GM18507 (cell line): ENCODE measurements around the gene DECR2.
A peak's percentile ranks its signal among the peaks of the same experiment; 100 is the strongest.
"Not testable (repeated sequence)": the region's sequence is repeated elsewhere in the genome, so short reads cannot be mapped to it uniquely, and the experiment has no call there.

Experiments used
- DNase-seq: peaks from one replicate; pipeline ENCODE4 v3.0.0; 2011; ENCODE audit warnings: low read depth; ENCODE audit not compliant: insufficient read length; ENCODE audit errors: extremely low spot score
- FAIRE-seq: peaks from 2 replicates; lab custom pipeline; 2011; peaks lifted over from hg19 to GRCh38; lab: Jason Lieb, UNC

The DECR2 gene

DNA sequence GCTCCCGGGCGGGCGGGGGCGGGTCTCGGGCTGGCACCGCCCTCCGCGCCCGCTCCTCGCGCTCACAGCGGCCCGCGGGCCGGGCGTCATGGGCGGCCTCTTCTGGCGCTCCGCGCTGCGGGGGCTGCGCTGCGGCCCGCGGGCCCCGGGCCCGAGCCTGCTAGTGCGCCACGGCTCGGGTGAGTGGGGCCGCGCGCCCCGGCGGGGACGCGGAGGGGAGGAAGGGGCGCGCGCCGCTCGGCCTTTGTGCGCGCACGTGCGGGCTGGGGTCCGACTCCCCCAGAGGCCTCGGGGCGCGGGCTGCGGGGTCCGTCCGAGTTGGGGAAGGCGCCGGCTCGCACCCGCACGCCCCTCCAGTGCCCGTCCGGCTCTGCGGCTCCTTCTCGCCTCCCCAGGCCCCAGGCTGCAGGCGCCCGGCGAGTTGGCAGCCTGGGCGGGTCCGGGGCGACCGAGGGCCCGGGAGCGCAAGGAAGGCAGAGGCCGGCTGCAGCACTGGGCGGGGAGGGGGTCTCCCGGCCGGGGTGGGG lies 4.5 kb upstream of the DECR2 start, which contains the start of gene NME4:
NME4 (plus strand) TSS at position 65 of the 527 bp plus-strand sequence; CDS start at position 89, 24 bp downstream.
- FAIRE-seq (no peak), DNase-seq (no peak)

DNA sequence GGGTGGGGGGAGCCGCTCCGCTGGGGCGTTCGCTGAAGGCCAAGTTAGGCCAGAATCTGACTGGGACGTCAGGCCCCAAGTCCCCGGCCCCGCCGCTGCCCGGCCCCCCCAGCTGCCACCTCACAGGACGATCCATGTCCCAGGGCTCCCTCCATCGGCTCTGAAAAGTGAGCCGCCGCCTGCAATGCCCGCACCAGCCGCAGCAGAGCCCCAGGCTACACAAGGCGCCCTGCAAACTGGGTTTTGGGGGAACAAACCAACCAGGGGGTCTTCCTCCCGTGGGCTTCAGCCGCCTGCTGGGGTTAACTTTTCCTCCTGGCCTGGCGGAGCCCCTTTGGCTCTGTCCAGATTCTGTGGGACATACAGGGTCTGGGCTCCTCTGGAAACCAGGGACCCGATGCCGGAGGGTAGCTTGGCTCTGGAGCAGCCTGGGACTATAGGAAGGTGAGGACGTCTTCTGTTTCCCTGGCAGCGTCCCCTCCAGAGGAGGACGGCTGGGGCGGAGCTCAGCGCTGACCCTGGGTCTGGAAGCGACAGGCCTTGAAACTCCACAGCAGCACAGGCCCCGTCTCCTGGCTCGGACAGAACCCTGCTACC lies 3.9 kb upstream of the DECR2 start:
- DNase-seq (no peak), FAIRE-seq (no peak)

DNA sequence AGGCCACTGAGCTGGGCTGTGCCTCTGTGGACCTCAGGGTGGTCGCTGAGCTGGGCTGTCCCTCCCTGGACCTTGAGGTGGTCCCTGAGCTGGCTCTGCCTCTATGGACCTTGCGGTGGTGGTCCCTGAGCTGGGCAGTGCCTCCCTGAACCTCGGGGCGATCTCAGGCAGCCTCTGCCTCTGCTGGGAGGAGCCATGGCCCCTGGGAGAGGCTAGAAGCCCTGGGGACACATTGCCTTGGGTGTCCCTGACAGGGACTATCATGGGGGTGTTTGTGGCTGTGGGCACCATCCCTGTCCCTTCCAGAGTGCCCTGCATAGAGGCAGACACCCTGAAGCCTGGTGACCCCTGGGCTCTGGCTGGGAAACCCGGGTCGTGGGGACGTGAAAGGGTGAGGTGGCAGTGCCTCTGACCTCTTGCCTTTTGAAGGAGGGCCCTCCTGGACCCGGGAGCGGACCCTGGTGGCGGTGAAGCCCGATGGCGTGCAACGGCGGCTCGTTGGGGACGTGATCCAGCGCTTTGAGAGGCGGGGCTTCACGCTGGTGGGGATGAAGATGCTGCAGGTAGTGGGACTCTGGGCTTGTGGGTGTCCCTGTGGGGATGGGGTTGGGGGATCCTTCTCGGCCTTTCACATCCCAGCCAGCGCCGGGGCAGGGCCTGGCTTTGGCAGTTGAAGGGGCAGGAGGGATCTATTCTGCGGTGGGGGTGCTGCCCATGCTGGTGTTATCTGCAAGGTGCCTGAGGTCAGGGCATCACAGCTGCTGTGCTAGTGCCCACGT lies 2.9 kb upstream of the DECR2 start:
- DNase-seq, result no peak
- FAIRE-seq, result no peak

DNA sequence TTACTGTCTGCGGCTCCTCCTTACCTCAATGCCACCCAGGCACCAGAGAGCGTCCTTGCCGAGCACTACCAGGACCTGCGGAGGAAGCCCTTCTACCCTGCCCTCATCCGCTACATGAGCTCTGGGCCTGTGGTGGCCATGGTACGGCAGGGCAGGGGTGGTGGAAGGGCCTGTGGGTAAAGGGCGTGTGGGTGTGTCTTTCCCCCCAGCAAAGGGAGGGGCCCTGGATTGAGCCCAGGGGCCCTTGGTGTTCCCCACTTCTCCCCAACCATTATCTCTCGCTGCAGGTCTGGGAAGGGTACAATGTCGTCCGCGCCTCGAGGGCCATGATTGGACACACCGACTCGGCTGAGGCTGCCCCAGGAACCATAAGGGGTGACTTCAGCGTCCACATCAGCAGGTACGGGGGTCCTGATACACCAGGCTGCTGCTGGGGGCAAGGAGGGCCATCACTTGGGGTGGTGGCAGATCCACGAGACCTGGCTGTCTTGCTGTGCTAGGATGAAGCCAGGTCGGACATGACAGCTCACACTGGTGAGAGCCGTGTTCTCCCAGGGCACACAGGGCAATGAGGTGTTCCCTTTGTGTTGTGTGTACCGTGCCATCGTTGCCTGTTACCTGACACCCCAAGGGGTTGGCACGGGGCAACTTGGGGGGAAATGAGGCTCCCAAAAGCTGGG lies 2.2 kb upstream of the DECR2 start:
- FAIRE-seq (no peak), DNase-seq (no peak)

DNA sequence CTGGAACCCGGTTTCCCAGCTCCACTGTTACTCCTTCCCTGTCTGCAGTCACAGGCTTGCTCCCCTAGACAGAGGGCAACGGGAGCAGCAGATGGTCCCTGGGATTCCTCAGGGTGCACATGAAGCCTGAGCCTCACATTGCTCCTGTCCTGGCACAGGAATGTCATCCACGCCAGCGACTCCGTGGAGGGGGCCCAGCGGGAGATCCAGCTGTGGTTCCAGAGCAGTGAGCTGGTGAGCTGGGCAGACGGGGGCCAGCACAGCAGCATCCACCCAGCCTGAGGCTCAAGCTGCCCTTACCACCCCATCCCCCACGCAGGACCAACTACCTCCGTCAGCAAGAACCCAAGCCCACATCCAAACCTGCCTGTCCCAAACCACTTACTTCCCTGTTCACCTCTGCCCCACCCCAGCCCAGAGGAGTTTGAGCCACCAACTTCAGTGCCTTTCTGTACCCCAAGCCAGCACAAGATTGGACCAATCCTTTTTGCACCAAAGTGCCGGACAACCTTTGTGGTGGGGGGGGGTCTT lies 1.6 kb upstream of the DECR2 start:
- no peak for FAIRE-seq
- no peak for DNase-seq

DNA sequence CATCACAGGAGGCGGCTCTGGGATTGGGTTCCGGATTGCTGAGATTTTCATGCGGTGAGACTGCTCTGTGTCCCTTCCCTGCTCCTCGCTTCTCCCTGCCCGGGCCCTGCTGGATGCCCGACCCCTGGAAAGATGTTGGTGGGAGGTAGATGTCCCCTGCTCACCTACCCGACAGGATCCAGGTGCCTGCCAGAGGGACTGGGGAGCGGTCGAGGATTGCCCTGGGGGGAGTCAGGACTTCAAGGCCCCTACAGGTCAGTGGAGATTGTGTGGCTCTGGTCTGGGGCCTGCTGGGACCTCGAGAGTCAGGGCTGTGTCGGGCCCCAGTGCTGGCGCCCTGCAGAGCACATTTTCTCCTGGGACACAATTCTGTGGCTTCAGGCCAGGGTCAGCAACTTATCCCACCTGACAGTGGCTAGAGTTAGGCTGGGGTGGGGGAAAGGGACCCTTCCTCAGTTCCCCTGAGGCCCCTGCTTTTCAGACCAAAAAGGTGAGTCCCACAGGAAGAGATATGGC lies 3.3 kb downstream of the DECR2 start:
- FAIRE-seq (no peak), DNase-seq (no peak)

DNA sequence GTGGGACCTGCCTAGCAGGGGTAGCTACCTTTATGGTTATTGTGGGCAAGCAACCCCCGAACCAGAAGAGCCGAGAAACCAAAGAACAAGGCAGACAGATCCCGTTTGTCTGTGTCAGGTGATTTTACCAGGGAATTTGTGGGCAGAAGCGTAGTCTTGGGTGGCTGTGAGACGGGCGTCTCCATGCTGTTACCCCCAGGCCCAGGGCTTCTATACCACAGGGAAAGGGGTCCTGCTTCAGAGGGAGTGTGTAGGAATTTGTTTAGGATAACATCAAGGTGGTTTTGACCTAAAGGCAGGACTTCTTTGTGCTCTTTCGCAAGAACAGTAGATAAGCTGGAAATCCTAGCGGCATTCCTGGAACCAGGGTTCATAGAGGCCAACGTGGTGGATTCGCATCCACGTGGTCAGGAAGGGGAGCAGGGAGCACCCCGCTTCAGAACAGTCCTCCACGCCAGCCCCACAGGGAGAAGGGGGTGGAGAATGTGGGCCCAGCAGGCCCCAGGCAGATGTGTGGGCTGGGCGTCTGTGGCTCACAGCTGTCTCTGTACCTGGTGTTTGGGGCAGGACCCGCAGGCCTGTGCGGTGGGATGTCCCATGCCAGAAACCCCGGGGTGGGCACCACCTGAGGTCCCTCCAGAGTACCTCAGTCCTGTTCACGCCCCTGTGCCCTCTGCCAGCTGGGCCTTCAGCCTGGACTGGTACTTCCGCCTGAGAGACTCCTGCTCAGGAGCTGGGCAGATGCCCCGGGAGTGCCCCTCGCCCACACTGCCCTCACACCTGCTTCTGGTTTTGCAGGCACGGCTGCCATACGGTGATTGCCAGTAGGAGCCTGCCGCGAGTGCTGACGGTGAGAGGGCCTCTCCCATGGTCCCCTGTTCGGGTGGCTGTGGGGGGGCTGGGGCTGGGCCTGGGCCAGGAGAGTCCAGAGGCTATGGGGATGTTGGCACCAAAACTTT lies 4.1 kb downstream of the DECR2 start:
- no peak for DNase-seq
- no peak for FAIRE-seq

DNA sequence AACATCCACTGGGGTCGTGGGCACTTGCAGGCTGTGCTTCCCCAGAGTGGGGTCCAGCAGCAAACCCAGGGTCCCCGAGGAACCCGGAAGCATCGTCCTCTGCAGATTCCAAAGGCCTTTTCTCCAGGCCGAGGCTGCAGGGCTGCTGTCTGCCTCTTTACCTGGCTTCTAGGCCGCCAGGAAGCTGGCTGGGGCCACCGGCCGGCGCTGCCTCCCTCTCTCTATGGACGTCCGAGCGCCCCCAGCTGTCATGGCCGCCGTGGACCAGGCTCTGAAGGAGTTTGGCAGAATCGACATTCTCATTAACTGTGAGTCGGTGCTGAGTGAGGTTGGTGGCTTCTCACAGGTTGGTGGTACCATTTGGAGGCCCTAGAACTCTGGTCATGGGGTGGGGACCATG lies 5.6 kb downstream of the DECR2 start:
- no peak for FAIRE-seq

DNA sequence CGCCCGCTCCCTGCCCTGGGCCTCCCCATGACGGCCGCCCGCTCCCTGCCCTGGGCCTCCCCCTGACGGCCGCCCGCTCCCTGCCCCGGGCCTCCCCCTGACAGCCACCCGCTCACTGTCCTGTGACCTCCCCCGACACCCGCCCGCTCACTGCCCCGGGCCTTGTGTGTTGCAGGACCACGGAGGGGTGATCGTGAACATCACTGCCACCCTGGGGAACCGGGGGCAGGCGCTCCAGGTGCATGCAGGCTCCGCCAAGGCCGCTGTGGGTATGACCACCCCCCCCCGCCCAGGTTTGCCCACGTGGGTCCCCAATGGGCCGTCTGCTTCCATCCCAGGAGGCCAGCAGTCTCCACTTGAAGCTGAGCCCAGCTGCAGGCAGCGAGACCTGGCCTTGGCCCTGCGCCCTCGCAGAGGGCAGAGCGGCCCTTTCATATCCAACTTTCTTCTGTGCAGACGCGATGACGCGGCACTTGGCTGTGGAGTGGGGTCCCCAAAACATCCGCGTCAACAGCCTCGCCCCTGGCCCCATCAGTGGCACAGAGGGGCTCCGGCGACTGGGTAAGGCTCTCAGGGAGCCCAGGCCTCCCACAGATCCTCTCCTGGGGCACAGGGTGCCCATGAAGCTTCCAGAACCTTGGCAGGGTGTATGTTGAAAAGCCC lies 9.0 kb downstream of the DECR2 start:
- FAIRE-seq (no peak), DNase-seq (no peak)

More for the DNA sequence above, 5.6 kb downstream of the DECR2 start:
- no peak for DNase-seq

DNA sequence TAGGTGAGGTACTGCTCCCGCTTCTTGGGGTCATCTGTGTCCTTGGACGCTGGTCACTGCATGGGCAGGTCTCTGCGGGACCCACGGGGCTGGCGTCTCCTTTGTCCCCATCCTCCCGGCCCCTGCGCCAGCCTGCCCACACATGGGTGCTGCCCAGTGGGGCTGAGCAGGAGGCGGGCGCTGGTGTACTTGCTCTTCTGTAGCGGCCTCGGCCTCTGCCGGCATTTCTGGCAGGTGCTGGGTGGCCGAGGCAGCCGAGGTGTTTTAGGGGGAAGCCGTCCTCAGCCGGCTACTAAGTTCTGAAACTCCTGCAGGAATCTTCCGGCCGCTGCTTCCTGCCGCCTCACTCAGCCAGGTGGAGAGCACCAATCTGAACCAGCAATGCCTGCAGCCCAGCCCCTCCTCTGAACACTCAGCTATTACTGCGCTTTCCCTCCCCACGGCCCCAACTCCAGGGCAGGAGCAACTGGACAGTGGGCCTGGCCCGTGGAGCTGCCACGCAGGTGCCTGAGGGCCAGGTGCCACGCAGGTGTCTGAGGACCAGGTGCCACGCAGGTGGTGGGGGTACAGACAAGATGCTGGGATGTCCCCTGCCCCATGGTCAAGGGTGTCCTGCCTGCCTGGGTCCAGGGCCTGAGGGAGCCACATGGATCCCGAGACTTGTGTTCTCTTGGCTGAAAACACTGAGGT lies 10.0 kb downstream of the DECR2 start:
- no peak for DNase-seq
- no peak for FAIRE-seq

DNA sequence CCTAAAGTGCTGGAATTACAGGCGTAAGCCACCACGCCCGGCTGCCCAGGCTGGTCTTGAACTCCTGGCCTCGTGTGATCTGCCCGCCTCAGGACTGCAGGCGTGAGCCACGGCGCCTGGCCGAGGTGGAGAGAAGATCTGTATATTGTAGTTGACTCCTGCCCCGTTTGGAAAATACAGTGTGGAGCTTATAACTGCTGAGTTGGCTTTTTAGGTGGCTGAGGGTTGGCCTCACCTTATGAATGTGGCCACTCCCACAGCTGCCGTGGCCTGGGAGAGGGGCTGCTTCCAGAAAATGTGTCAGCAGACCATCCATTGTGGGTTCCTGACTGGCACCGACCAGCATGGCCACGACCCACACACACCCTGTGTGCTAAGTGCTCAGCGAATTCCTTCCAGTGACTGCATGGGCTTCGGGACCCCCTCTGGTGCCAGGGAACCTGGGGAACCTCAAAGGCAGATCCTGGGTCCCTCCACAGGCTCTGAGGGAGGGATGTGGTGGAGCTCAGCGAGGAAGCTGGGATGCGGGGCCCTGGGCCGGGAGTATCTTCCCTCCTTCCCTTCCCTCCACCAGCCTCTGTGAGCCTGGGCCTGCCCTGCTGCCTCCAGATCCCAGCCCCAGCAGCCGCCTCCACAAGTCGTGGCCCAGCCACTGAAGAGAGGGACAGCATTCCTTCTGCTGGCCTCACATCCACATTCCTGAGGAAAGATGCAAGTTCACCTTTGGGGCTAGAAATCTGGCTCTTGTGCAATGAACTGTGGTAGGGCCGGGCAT lies 12.9 kb downstream of the DECR2 start:
- DNase-seq, result no peak
- no peak for FAIRE-seq

DNA sequence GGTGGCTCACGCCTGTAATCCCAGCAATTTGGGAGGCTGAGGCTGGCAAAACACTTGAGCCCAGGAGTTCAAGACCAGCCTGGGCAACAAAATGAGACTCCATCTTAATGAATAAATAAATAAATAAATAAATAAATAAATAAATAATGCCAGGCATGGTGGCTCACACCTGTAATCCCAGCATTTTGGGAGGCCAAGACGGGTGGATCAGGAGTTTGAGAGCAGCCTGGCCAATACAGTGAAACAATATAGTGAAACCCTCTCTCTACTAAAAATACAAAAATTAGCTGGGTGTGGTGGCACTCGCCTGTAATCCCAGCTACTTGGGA lies 13.4 kb downstream of the DECR2 start:
- not testable (repeated sequence) for DNase-seq, FAIRE-seq

DNA sequence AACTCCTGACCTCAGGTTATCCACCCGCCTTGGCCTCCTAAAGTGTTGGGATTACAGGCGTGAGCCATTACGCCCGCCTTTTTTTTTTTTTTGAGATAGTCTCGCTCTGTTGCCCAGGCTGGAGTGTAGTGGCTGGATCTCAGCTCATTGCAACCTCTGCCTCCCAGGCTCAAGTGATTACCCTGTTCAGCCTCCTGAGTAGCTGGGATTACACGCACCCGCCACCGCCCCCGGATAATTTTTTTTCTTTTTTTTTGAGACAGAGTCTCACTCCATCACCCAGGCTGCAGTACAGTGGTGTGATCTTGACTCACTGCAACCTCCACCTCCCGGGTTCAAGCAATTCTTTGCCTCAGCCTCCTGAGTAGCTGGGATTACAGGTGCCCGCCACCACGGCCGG lies 20.5 kb downstream of the DECR2 start:
- FAIRE-seq, DNase-seq: not testable (repeated sequence)

DNA sequence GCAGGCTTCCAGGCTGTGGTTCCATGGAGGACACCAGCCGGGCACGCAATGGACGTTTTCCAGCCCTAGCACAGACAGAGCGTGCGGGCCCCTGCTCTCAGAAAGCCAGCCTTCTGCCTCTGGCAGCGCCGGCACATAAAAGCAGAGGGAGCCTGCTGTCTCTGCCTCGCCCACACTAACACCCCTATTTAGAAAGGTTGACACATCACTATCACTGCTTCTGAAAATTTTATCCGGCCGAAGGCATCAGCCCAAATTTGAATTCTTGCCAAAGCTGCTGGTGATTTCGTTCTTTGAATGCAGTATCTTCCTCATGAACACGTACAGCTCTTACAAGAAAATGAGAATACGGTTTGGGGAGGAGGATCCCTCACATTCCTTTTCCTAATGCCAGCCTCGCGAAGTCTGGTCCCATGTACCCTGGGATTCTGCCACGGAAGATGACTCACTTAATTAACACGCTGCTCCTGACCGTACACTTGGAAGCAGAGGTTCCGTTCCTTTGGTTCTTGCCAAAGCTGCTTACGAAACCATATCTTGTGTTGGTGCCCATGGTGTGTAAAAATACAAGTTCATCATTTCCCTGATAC lies 22.4 kb downstream of the DECR2 start:
- FAIRE-seq (no peak), DNase-seq (no peak)

DNA sequence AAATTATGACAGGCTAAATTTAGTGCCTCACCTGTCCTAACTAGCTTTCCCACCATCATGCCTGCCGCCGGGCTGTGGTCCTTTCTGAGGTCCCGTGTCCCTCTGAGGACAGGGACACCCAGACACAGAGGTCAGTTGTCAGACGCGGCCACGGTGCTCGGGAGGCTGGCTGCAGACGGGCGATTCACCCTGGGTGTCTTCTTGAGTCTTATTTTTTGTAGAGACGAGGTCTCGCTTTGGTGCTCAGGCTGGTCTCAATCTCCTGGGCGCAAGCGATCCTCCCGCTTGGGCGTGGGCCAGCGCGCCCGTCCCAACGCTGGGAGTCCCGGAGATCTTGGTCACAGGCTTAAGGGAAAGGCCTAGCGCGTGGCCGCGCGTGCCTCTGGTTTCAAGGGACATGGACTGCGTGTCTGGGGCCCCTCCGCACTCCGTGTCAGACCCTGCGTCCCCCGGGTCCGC lies 23.0 kb downstream of the DECR2 start:
- FAIRE-seq (no peak), DNase-seq (no peak)

DNA sequence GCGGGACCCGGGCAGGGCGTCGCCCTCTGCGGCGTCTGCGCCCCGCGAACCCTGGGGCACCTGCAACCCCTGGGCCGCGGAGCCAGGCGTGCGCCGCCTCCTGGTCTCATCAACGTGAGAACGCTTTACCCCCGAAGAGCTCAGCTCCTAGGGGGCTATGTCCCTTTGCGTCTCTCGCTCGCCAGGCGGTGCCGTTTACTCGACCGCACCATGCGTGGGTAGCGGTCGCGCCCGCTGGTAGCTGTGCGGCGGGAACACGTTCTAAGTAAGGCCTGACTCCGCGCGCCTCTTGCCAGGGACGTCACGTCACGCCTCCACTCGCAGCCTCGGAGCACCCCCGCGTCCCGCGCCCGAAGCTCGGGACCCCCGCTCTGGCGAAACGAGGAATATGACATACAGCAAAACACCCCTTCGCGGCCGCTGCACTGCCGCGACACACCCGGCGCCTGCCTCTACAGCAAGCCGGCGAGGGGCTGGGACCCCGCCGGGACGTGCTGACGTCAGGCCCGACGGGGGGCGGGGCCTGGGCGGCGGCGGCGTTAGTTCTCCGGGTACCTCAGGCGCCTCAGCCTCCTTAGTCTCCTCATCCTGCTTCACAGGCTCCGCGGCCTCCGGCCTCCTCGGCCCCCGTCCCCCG lies 23.5 kb downstream of the DECR2 start, which contains the start of gene RAB11FIP3:
RAB11FIP3 (plus strand) TSS at position 568 of the 637 bp plus-strand sequence. CDS start 358 bp downstream, outside the sequence.
- FAIRE-seq (peak; percentile 69), DNase-seq (peak; percentile 91)
